GDM1 (cell line): ENCODE results near the gene PHTF2.
"Not testable (repeated sequence)": the region's sequence is repeated elsewhere in the genome, so short reads cannot be mapped to it uniquely, and the experiment has no call there.

ENCODE experiments used
- DNase-seq: peaks from one replicate; lab custom pipeline; 2025; lab: John Stamatoyannopoulos, UW

The PHTF2 gene

GRCh38 chr7:77830649-77831355, 32.2 kb downstream of the PHTF2 start:
- DNase-seq, result no peak

GRCh38 chr7:77831481-77831880, 32.9 kb downstream of the PHTF2 start:
- no peak for DNase-seq

DNA sequence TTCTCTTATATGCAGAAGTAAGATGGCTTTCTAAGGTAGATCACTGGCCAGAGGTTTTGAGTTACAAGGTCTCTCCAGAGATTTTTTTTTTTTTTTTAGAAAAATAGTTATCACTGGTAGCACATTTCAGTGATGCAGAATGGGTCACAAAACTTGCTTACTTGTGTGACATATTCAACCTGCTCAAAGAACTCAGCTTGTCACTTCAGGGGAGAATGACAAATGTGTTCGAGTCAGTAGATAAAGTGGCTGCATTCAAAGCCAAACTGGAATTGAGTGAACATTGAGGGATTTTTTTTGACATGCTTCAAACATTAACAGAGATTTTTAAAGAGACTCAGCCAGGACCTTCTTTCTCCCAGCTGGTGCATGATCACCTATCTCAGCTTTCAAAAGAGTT, 33.4 kb downstream of the PHTF2 start:
- DNase-seq, result no peak

DNA sequence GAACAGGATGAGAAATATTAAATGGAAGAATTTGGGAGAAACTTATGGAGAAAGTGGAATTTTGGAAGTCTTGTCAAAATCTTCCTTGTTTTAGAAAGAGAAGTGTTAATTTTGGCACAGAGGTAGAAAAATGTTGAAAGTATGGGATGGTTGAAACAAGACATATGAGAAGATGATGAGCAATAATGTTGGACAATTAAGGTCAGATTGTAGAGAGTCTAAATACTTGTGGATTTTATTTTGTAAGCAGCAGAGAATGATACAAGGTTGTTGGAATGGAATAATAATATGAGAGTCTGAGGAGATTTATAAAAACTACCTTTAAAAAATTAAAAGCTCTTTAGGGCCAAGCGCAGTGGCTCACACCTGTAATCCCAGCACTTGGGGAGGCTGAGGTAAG, 34.6 kb downstream of the PHTF2 start:
- DNase-seq, result no peak

- DNase-seq, result not testable (repeated sequence)
Measured at GRCh38 chr7:77836425-77836824, 37.9 kb downstream of the PHTF2 start.

GRCh38 chr7:77837275-77837674, 38.7 kb downstream of the PHTF2 start:
- DNase-seq, result no peak

- no peak for DNase-seq
Measured at GRCh38 chr7:77837966-77838365, 39.4 kb downstream of the PHTF2 start.

DNA sequence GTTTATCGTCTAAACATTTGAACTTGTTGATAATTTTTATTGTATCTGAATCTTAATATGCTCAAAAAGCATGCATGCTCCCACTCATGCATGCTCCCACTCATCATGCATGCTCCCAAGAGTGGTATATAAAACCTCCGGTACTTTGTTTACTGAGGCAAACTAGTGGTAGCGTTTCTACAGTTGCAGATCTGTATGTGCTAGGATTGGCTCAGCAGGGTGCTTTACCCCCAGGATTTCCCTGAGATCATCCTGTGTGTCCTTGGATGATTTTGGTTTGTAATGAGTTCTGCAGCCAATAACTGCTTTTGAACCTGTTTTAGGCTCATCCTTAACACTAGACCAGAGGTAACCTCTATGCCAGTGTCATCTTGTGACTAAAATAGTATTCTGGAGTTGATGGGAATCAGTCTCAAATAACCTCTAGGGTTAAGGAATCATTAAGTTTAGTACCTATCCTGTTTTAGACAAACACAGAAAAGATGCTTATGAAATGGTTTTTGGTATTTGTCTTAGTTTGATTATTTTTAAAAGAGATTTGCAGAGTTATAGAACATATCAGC, 40.4 kb downstream of the PHTF2 start:
- no peak for DNase-seq

DNA sequence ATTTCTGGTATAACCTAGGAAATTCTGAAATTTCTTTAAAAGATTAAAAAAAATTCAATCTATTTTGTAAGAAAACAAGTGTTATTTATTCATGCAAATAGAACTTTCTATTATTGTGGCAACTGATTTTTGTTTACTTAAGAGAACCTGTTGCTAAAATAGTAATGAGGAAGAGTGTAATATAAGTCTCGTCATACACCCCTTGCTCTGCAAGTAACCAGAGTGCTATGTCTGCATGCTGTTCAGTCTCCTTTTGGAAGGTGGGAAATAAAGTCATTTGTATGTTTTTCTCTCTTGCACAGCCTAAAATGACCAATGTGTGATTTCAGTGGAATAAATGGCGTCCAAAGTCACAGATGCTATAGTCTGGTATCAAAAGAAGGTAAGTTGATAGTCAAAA, 41.3 kb downstream of the PHTF2 start:
- DNase-seq, result no peak

DNA sequence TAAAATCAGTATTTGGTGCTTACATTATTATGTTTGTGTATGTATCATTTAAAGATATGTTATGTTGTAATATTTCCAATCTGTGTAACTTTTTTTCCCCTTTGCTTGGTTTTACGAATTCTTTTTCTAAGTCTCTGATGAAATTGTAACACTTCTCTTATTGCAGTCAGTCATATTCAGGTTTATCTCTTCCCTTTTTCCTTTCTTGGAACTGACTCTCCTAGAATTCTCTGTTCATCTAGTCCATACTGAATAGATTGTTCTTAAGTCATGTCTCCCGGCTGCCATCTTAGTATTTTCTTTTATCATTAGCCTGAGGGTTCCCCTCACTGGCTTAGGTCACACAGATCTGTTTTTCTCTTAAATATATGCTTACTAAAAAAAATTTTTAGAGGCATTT, 44.6 kb downstream of the PHTF2 start:
- no peak for DNase-seq

DNA sequence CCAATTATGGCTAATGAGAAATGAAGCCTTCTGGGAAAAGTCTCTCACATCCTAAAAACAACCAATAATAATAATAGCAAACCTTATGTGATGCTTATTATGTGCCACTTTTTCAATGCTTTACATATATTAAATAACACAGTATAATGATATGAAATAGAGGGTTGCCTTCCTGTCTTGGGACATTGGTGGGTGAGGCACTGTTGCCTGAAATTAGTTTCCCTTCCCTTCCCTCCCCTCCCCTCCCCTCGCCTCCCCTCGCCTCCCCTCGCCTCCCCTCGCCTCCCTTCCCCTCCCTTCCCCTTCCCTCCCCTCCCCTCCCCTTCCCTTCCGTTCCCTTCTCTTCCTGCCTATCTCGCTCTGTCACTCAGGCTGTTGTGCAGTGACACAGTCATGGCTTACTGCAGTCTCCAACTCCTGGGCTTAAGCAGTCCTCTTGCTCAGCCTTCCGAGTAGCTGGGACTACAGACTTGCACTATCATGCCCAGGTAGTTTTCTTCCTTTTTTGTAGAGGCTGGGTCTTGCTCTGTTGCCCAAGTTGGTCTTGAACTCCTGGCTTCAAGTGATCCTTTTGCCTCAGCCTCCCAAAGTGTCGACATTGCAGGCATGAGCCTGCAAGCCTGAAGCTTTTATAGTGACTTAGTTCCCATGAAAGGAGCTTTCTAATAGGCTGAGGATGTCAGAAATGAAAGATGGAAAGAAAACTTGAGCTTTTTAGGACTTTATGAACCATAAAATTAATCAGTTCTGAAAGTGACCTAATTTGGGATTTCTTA, 47.9 kb downstream of the PHTF2 start:
- DNase-seq, result no peak

- DNase-seq, result no peak
Measured at GRCh38 chr7:77855371-77856083, 57.0 kb downstream of the PHTF2 start.

- no peak for DNase-seq
Measured at GRCh38 chr7:77858278-77858677, 59.7 kb downstream of the PHTF2 start.

- no peak for DNase-seq
Measured at GRCh38 chr7:77859343-77859742, 60.8 kb downstream of the PHTF2 start.

DNA sequence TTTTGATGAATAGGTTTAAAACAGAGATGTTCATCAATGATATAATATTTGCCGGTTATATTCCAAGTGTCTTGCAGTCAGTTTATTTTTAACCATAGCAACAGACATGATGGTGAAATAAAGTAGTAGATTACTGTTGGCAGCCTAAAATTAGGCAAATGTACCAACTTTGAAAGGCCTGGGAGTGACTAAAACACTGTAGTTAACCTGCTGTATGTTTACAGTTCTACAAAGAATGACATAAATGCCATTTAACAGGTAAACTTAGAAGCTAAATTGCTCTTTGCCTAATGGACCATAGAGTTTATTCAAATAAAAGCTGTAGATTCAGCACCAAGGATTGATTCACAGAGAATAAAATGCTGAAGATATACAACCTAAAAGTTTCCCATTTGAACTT, 64.1 kb downstream of the PHTF2 start:
- no peak for DNase-seq

- no peak for DNase-seq
Measured at GRCh38 chr7:77863860-77864259, 65.3 kb downstream of the PHTF2 start.

DNA sequence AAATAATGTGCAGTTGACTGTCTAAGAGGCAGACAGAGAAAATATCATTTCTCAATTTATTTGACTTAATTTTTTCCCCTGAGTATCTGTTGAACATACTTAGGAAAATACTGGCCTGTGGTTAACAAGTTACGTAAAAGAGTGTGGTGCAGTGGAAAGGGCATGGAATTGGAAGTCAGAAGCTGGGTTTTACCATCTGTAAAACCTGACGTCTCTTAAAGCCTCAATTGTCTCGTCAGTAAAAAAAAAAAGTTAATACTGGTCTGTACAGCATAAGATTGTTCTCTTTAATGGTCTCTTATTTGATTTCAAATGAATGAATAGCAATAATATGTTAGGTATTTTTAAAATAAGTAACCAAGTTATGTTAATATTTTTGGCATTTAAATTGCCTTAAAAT, 67.8 kb downstream of the PHTF2 start:
- DNase-seq, result no peak

GRCh38 chr7:77866786-77867536, 68.4 kb downstream of the PHTF2 start:
- no peak for DNase-seq

- DNase-seq, result no peak
Measured at GRCh38 chr7:77867537-77867865, 68.9 kb downstream of the PHTF2 start.

DNA sequence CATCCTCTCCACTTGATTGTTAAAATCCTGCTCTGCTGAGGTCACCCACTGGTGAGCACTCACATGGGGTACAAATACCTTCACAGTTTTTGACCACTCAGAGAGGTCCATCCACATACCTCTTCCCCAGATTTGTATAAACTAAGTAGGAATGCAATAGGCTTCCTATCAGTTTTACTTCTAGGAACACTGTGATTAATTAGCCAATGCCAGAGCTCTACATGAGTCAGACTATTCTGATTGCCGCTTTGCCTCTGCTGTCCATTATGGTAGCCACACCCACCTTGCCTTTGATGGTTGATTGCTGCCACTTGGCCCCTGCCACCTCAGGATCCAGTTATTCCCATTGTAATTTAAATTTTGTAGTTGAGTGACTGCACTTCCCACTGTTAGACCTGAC, 73.7 kb downstream of the PHTF2 start:
- DNase-seq, result not testable (repeated sequence)

DNA sequence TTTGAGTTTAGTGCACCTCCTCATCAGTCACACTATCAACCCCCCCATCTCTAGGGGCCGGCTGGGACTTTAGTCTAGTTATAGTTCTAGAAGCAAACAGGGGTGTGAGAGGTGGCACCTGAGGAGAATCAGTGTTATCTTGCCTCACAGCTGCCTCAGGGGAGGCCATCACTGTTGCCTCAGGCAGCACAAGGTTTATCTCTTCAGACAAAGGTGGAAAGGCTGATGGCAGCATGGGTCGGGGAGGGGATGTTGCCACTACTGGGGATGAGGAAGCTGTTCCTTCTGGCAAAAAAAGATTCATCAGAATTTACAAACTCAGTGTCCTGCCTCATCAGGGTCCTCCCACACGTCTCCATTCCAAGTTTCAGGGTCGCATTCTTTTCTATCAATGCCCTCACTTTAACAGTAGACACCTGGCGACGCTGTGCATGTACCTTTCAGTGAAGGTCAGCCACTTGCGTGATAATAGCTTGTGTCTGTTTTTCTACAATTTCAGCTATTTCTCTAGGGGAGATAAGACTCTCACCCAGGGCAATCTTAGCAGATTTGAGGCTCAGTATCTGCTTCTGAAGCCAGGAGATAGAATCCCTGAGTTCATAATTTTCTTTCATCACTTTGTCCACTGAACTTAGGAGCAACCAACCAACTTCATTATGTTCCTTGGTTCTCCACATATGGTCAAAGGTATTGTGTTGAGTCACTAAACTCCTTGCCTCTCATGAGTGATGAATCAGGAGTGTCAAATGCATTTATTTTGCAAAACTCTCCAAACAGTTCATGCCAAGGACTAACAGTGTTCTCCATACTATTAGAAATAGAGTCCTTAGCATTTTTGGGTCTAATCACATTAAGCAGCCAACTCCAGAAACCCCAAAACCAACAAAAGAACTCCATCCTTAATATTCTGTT, 75.1 kb downstream of the PHTF2 start:
- DNase-seq, result not testable (repeated sequence)
